IMR-90 (cell line): ENCODE measurements around the gene CALML4. TPM values are rescaled to one million over a fixed set of nuclear protein-coding genes. Genes with fewer than 3 reads are reported as not detected.
"Not testable (repeated sequence)": the region's sequence is repeated elsewhere in the genome, so short reads cannot be mapped to it uniquely, and the experiment has no call there.

ENCODE experiments used
- ATAC-seq: fragments of 200-7000 bp; cut with Tn5 transposase; 2 replicates; pipeline ENCODE4 v1.9.1; 2020; ENCODE audit warnings: low read depth, mild to moderate bottlenecking, moderate library complexity
- BruUV-seq: library from RNA; stranded (reverse); fragments of 400-500 nt; replicated peaks from 2 replicates; lab custom pipeline; 2021; lab: Mats Ljungman, UMichigan
- CTCF ChIA-PET: fragments of 300-600 bp; formaldehyde crosslinking; extraction: SDS; loops from one replicate; lab custom pipeline; 2021; ENCODE audit warnings: antibody characterized with exemption; lab: Yijun Ruan, JAX
- POLR2A ChIA-PET: fragments of 300-600 bp; sonication (Branson Sonifier 250); formaldehyde crosslinking; loops from one replicate; lab custom pipeline; 2022; ENCODE audit warnings: antibody characterized with exemption; ENCODE audit not compliant: unreplicated experiment; lab: Charles Lee
- DNase-seq: peaks from one replicate; pipeline ENCODE4 v3.0.0; 2013
- H2AFZ ChIP-seq: replicated peaks from 2 replicates; pipeline ENCODE3; 2013; ENCODE audit warnings: low read length, mild to moderate bottlenecking; ENCODE audit not compliant: poor library complexity
- H2AK5ac ChIP-seq: 2 replicates; pipeline ENCODE4 v1.6.1; 2013; ENCODE audit warnings: low read depth, low read length, inconsistent platforms
- H2AK9ac ChIP-seq: replicated peaks from 2 replicates; pipeline ENCODE3; 2013; ENCODE audit warnings: mild to moderate bottlenecking, low read depth, low read length, moderate library complexity; ENCODE audit not compliant: poor library complexity
- H2BK120ac ChIP-seq: 2 replicates; pipeline ENCODE4 v1.6.1; 2013; ENCODE audit warnings: low read depth, low read length, inconsistent platforms
- H2BK15ac ChIP-seq: 3 replicates; pipeline ENCODE4 v1.6.1; 2013; ENCODE audit warnings: low read depth, low read length, inconsistent platforms
- H2BK20ac ChIP-seq: 2 replicates; pipeline ENCODE4 v1.6.1; 2013; ENCODE audit warnings: low read depth, mild to moderate bottlenecking, inconsistent platforms, low read length, moderate library complexity
- H2BK5ac ChIP-seq: 2 replicates; pipeline ENCODE4 v1.6.1; 2013; ENCODE audit warnings: mild to moderate bottlenecking, low read depth, low read length, inconsistent platforms; ENCODE audit not compliant: poor library complexity, severe bottlenecking
- H3K14ac ChIP-seq: replicated peaks from 2 replicates; pipeline ENCODE4 v1.6.1; 2013; ENCODE audit warnings: low read depth, low read length, inconsistent platforms
- H3K18ac ChIP-seq: 2 replicates; pipeline ENCODE4 v1.6.1; 2013; ENCODE audit warnings: low read depth, low read length, control low read depth
- H3K23ac ChIP-seq: 2 replicates; pipeline ENCODE4 v1.6.1; 2013; ENCODE audit warnings: low read depth, low read length, inconsistent platforms
- H3K27ac ChIP-seq: 2 replicates; pipeline ENCODE4 v1.5.1; 2013; ENCODE audit warnings: mild to moderate bottlenecking, control low read depth, low read length; ENCODE audit not compliant: insufficient read depth
- H3K27me3 ChIP-seq: 2 replicates; pipeline ENCODE4 v1.6.1; 2013; ENCODE audit warnings: low read length; ENCODE audit not compliant: control insufficient read depth, insufficient read depth
- H3K36me3 ChIP-seq: 2 replicates; pipeline ENCODE4 v1.6.1; 2013; ENCODE audit warnings: low read length, mixed read lengths; ENCODE audit not compliant: control insufficient read depth, insufficient read depth
- H3K4ac ChIP-seq: 2 replicates; pipeline ENCODE4 v1.6.1; 2013; ENCODE audit warnings: low read depth, low read length, inconsistent platforms
- H3K4me1 ChIP-seq: 2 replicates; pipeline ENCODE4 v1.6.1; 2013; ENCODE audit warnings: low read length, mixed read lengths; ENCODE audit not compliant: control insufficient read depth, insufficient read depth
- H3K4me2 ChIP-seq: 2 replicates; pipeline ENCODE4 v1.6.1; 2013; ENCODE audit warnings: low read depth, mild to moderate bottlenecking, control low read depth, low read length, moderate library complexity
- H3K4me3 ChIP-seq: 2 replicates; pipeline ENCODE4 v1.5.1; 2013; ENCODE audit warnings: low read depth, mild to moderate bottlenecking, control low read depth, low read length, moderate library complexity; ENCODE audit not compliant: insufficient read depth
- H3K56ac ChIP-seq: 2 replicates; pipeline ENCODE4 v1.6.1; 2013; ENCODE audit warnings: low read length, inconsistent platforms; ENCODE audit not compliant: insufficient read depth; ENCODE audit errors: extremely low read depth
- H3K79me1 ChIP-seq, 2 experiments: 2 replicates each; pipeline ENCODE4 v1.6.1; 2013; ENCODE audit warnings: low read length in 2 of 2, inconsistent platforms in 1 of 2, low read depth in 1 of 2
- H3K9ac ChIP-seq: 2 replicates; pipeline ENCODE4 v1.6.1; 2013; ENCODE audit warnings: low read depth, low read length, control low read depth
- H3K9me1 ChIP-seq: 2 replicates; pipeline ENCODE4 v1.6.1; 2013; ENCODE audit warnings: low read length, inconsistent platforms; ENCODE audit not compliant: insufficient read depth
- H3K9me3 ChIP-seq: 2 replicates; pipeline ENCODE4 v1.6.1; 2013; ENCODE audit warnings: low read length; ENCODE audit not compliant: control insufficient read depth, insufficient read depth
- H4K20me1 ChIP-seq: 2 replicates; pipeline ENCODE4 v1.6.1; 2013; ENCODE audit warnings: low read length, inconsistent platforms; ENCODE audit not compliant: insufficient read depth
- H4K5ac ChIP-seq: 2 replicates; pipeline ENCODE4 v1.6.1; 2013; ENCODE audit warnings: mild to moderate bottlenecking, low read depth, low read length, control low read depth
- H4K8ac ChIP-seq, 2 experiments: 2 replicates each; pipeline ENCODE4 v1.6.1; 2013; ENCODE audit warnings: low read depth in 2 of 2, low read length in 2 of 2, control low read depth in 1 of 2, inconsistent platforms in 1 of 2
- H4K91ac ChIP-seq: 2 replicates; pipeline ENCODE4 v1.6.1; 2013; ENCODE audit warnings: low read depth, low read length, inconsistent platforms; ENCODE audit not compliant: insufficient read depth
- WGBS, 2 experiments: methylation state at CpG; one replicate each; pipeline versions ENCODE4 v1.1.5 to v1.1.7; 2013; ENCODE audit warnings: missing lambda C conversion rate in 2 of 2; ENCODE audit not compliant: insufficient read length in 1 of 2; ENCODE audit errors: extremely low coverage in 2 of 2; 5-methylcytosine and 5-hydroxymethylcytosine counted together
- dilution Hi-C: fragments of 300-500 bp; cut with HindIII; formaldehyde crosslinking; loops from one replicate; pipeline ENCODE4 v1.14.3; 2018; ENCODE audit warnings: low sequenced_read_pairs; ENCODE audit not compliant: unreplicated experiment
- in situ Hi-C: fragments of 300-500 bp; cut with MboI; formaldehyde crosslinking; loops from 3 replicates; pipeline ENCODE4 v1.14.3; 2019; ENCODE audit warnings: low sequenced_read_pairs, inconsistent platforms, mixed read lengths
- intact Hi-C: fragments of 100-400 bp; cut with micrococcal nuclease; formaldehyde crosslinking; loops from 2 replicates; pipeline ENCODE4 v1.10.0; 2022
- polyA plus RNA-seq, 3 experiments: library from polyadenylated mRNA; depleted of rRNA; stranded (reverse); fragments of >200 nt; gene quantifications; 2 replicates each; pipeline ENCODE4 v1.2.3, GENCODE V29; 2012; ENCODE audit warnings: low replicate concordance in 1 of 3
- total RNA-seq: library from RNA; depleted of rRNA; stranded (reverse); fragments of >200 nt; gene quantifications from 2 replicates; pipeline ENCODE4 v1.2.3, GENCODE V29; 2012

Gene CALML4
- total and polyA plus RNA-seq, 2 of the 4 experiments (the other 2 are of a cell fraction), result 0.36 to 1.3 TPM

DNA sequence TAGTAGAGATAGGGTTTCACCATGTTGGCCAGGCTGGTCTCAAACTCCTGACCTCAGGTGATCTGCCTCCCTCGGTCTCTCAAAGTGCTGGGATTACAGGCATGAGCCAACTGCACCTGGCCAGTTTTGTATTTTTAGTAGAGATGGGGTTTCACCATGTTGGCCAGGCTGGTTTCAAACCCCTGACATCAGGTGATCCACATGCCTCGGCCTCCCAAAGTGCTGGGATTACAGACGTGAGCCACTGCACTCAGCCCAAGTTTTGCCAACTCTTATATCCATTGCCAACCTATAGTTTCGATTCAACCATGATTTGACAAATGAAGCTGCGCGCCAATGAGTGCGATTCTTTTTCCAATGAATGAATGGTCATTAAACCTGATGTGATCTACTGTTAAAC is 2.1 kb downstream of the CALML4 start:
- DNase-seq, H2AK9ac ChIP-seq, H3K4me2 ChIP-seq, H4K5ac ChIP-seq, H3K56ac ChIP-seq, H4K91ac ChIP-seq, dilution Hi-C loops, H3K9me1 ChIP-seq, H2BK20ac ChIP-seq, H3K36me3 ChIP-seq, H2AK5ac ChIP-seq, H3K27ac ChIP-seq, H3K4ac ChIP-seq, H3K4me3 ChIP-seq, POLR2A ChIA-PET, H4K20me1 ChIP-seq, BruUV-seq, H2BK120ac ChIP-seq, ATAC-seq, H2AFZ ChIP-seq, H2BK15ac ChIP-seq, H3K14ac ChIP-seq, H3K9me3 ChIP-seq, H2BK5ac ChIP-seq, in situ Hi-C loops, H3K27me3 ChIP-seq, H3K18ac ChIP-seq, H3K4me1 ChIP-seq, H3K23ac ChIP-seq, H4K8ac ChIP-seq, H3K9ac ChIP-seq, intact Hi-C loops: not testable (repeated sequence)
- peaks cover 4 to 14% of the 10 kb centered on the region in 2 experiments; a peak in 2 of 4 replicates for H3K79me1 ChIP-seq
- CTCF ChIA-PET, result interaction anchor here (0.7 kb wide), 1 partner anchor 49 kb away, joined by 4 read pairs; no protein-coding TSS in a partner anchor
- no CpG with 5 or more reads among the region's 7 CpGs for WGBS, 2 experiments
